ENCODE measurements around the gene AMIGO2.

The AMIGO2 gene

GRCh38 chr12:47111854-47112253 is 32.1 kb upstream of the AMIGO2 start:
- no peak overlapping the region for H3K4me3 ChIP-seq (ENCODE audit: severe bottlenecking)
- TF ChIP-seq CTCF (IDR thresholded peaks at IDR 0.05; ENCODE audit: poor library complexity, severe bottlenecking), result no peak
- DNase-seq (ENCODE audit: low spot score) (no peak), ATAC-seq (ENCODE audit: low read depth) (no peak)
- H3K9me3 ChIP-seq (ENCODE audit: severe bottlenecking), result no peaks in the 10 kb centered on the region
- no peak overlapping the region for H3K27ac ChIP-seq (ENCODE audit: poor library complexity, severe bottlenecking)
- no peaks in the 10 kb centered on the region for H3K4me1 ChIP-seq (ENCODE audit: insufficient read depth, poor library complexity, severe bottlenecking)
- no peaks in the 10 kb centered on the region for H3K27me3 ChIP-seq (ENCODE audit: insufficient read depth, poor library complexity, severe bottlenecking)
- H3K36me3 ChIP-seq (ENCODE audit: low read depth), result 0 out of 2 replicates have a peak, but pooled peaks cover 4% of the 10 kb centered on the region

- Histone ChIP-seq H3K27ac (ENCODE audit: poor library complexity, severe bottlenecking) (no peak overlapping the region), H3K9me3 (ENCODE audit: severe bottlenecking) (no peaks in the 10 kb centered on the region), H3K27me3 (ENCODE audit: insufficient read depth, poor library complexity, severe bottlenecking) (no peaks in the 10 kb centered on the region), H3K36me3 (ENCODE audit: low read depth) (0 out of 2 replicates have a peak, but pooled peaks cover 4% of the 10 kb centered on the region), H3K4me3 (ENCODE audit: severe bottlenecking) (no peak overlapping the region), H3K4me1 (ENCODE audit: insufficient read depth, poor library complexity, severe bottlenecking) (no peaks in the 10 kb centered on the region)
- no peak for TF ChIP-seq CTCF (IDR thresholded peaks at IDR 0.05; ENCODE audit: poor library complexity, severe bottlenecking)
- ATAC-seq (ENCODE audit: low read depth) (no peak), DNase-seq (ENCODE audit: low spot score) (no peak)
Measured at GRCh38 chr12:47111392-47111778, 31.6 kb upstream of the AMIGO2 start.

- H3K4me1 ChIP-seq (ENCODE audit: insufficient read depth, poor library complexity, severe bottlenecking), result no peaks in the 10 kb centered on the region
- no peak for DNase-seq (ENCODE audit: low spot score)
Measured at GRCh38 chr12:47110718-47111391, 31.1 kb upstream of the AMIGO2 start.

GRCh38 chr12:47110011-47110541 is 30.3 kb upstream of the AMIGO2 start:
- DNase-seq (ENCODE audit: low spot score), result no peak
- no peak for TF ChIP-seq CTCF (IDR thresholded peaks at IDR 0.05; ENCODE audit: poor library complexity, severe bottlenecking)

More at GRCh38 chr12:47110718-47111391, 31.1 kb upstream of the AMIGO2 start:
- H3K9me3 ChIP-seq (ENCODE audit: severe bottlenecking), result no peaks in the 10 kb centered on the region
- no peak for ATAC-seq (ENCODE audit: low read depth)
- 0 out of 2 replicates have a peak, but pooled peaks cover 3% of the 10 kb centered on the region for H3K36me3 ChIP-seq (ENCODE audit: low read depth)
- H3K27me3 ChIP-seq (ENCODE audit: insufficient read depth, poor library complexity, severe bottlenecking), result no peaks in the 10 kb centered on the region
- H3K27ac ChIP-seq (ENCODE audit: poor library complexity, severe bottlenecking), result no peak overlapping the region
- no peak for TF ChIP-seq CTCF (IDR thresholded peaks at IDR 0.05; ENCODE audit: poor library complexity, severe bottlenecking)
- H3K4me3 ChIP-seq (ENCODE audit: severe bottlenecking), result no peak overlapping the region

DNA sequence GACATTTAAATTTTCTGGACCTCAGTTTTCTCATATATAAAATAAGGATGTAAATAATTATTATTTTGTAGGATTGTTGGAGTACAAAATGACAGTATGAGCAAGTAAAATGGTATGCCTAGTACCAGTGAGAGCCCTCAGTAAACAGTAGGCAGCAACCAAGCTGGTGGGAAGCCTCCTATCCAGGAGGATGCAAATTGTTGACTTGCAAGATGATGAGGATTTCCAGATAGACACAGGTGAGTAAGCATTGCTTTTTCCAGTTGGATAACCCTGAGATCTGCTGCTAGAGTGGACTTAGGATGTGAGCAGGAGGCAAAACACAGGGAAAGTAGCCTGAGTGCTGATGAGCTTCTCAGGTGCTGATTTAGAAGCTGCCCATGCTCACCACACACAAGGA is 28.2 kb upstream of the AMIGO2 start:
- no peak for ATAC-seq (ENCODE audit: low read depth)
- H3K4me1 ChIP-seq (ENCODE audit: insufficient read depth, poor library complexity, severe bottlenecking), result no peaks in the 10 kb centered on the region

More at GRCh38 chr12:47110011-47110541, 30.3 kb upstream of the AMIGO2 start:
- no peak overlapping the region for H3K4me3 ChIP-seq (ENCODE audit: severe bottlenecking)
- H3K27ac ChIP-seq (ENCODE audit: poor library complexity, severe bottlenecking), result no peak overlapping the region
- no peak for ATAC-seq (ENCODE audit: low read depth)
- no peaks in the 10 kb centered on the region for H3K36me3 ChIP-seq (ENCODE audit: low read depth)
- no peaks in the 10 kb centered on the region for H3K9me3 ChIP-seq (ENCODE audit: severe bottlenecking)
- no peaks in the 10 kb centered on the region for H3K4me1 ChIP-seq (ENCODE audit: insufficient read depth, poor library complexity, severe bottlenecking)
- H3K27me3 ChIP-seq (ENCODE audit: insufficient read depth, poor library complexity, severe bottlenecking), result no peaks in the 10 kb centered on the region

More for the DNA sequence above, 28.2 kb upstream of the AMIGO2 start:
- Histone ChIP-seq H3K4me3 (ENCODE audit: severe bottlenecking) (no peak overlapping the region), H3K27me3 (ENCODE audit: insufficient read depth, poor library complexity, severe bottlenecking) (no peaks in the 10 kb centered on the region), H3K9me3 (ENCODE audit: severe bottlenecking) (no peaks in the 10 kb centered on the region), H3K36me3 (ENCODE audit: low read depth) (no peaks in the 10 kb centered on the region), H3K27ac (ENCODE audit: poor library complexity, severe bottlenecking) (no peak overlapping the region)
- no peak for TF ChIP-seq CTCF (IDR thresholded peaks at IDR 0.05; ENCODE audit: poor library complexity, severe bottlenecking)
- no peak for DNase-seq (ENCODE audit: low spot score)

Measured in RWPE2 (cell line).